CD4-positive, alpha-beta T cell treated with Interferon gamma for 1 hour (primary cell): Measurements from ENCODE around the gene PSAPL1.

Experiments used
- DNase-seq: peaks from one replicate; pipeline ENCODE4 v3.0.0-alpha.2; 2020

Gene PSAPL1, protein sequence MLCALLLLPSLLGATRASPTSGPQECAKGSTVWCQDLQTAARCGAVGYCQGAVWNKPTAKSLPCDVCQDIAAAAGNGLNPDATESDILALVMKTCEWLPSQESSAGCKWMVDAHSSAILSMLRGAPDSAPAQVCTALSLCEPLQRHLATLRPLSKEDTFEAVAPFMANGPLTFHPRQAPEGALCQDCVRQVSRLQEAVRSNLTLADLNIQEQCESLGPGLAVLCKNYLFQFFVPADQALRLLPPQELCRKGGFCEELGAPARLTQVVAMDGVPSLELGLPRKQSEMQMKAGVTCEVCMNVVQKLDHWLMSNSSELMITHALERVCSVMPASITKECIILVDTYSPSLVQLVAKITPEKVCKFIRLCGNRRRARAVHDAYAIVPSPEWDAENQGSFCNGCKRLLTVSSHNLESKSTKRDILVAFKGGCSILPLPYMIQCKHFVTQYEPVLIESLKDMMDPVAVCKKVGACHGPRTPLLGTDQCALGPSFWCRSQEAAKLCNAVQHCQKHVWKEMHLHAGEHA

DNA sequence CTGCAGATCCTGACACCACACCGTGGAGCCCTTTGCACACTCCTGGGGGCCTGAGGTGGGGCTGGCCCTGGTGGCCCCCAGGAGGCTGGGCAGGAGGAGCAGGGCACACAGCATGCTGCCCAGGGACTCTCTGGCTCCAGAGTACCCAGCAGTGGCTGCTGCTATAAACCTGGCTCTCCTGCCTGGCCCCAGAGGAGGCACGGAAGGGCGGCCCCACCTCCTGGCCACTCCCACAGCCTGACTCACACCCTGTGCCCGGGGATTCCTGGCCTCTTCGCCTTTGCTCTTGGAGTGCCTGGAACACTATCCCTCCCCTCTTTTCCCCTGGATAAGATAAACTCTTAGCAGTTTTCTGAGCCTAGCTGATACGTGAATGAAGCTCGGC lies at the start of gene PSAPL1:
Gene PSAPL1 (minus strand): TSS at position 165 of the 385 bp plus-strand sequence. CDS start 51 bp downstream, at position 114.
- no peak for DNase-seq

DNA sequence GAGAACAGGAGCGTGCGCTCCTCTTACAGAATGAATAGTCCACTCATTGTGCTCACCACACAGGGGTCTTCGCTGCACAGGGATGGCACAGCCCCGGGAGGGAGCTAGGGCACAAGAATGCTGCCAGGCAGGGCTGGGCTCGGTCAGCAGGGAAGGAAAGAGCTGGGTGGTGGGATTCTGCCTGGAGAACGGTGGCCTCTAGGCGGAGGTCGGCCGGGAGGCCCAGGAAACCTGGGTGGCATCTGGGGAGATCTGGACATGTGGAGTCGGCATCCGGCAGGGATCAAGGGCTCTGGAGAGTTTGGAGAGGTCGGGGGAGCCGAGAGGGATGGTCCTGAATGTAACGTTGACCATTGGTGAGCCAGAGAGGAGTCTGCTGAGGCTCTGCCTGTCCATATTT lies 46.5 kb upstream of the PSAPL1 start:
- DNase-seq: no peak

DNA sequence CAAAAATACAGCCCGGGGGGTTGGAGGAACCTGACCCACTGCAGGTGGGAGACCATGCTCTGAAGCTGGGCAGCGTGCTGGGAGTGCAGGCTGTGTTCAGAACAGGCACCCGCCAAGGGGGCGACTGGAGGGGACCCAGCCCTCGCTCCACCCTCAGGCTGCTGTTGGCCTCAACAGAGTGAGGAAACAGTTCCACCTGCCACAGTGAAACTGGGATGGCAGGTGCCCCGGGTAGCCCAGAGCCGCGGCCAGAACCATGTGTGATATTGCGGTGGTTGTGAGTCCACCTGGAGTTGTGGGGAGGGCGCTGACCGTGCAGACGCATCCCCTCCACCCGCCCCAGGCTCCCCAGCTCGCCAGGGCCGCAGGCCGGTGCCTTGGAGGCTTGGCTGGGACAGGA lies 45.7 kb upstream of the PSAPL1 start:
- DNase-seq: no peak

DNA sequence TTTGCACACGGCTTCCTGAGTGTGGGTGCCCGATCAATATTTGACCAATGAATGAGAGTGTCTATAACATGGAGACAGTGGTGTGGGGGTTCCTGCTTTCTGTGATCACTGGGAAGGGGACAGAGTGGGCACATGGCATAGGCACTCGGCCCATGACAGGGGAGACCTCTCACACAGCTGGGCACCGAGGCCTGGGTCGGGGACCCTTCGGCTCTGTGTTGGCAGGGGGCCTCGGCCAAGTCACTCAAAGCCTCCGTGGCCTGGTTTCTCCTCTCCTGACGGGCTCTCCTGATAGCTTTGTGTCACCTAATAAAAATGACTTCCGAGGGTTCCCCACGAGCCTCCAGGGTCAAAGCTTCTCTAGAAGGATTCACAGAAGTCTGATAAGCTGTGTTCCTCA lies 43.9 kb upstream of the PSAPL1 start:
- no peak for DNase-seq

DNA sequence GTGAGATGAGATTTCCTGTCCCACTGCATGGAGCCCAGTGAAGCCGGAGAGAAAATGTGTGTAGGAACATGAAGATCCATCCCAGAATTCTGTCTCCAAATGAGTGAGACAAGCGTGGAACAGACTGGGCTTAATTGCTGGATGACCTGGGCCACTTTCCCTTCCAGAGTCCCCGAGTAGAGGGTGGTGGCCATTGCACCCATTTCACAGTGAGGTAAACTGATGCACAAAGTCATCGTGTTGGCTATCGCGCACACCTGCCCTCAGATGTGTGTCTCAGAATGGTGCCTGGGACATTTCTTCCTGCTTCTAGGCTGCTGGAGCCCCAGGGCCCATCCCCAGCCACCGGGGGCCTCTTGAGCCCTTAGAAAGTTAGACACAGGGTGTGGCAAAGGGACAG lies 43.0 kb upstream of the PSAPL1 start:
- no peak for DNase-seq

DNA sequence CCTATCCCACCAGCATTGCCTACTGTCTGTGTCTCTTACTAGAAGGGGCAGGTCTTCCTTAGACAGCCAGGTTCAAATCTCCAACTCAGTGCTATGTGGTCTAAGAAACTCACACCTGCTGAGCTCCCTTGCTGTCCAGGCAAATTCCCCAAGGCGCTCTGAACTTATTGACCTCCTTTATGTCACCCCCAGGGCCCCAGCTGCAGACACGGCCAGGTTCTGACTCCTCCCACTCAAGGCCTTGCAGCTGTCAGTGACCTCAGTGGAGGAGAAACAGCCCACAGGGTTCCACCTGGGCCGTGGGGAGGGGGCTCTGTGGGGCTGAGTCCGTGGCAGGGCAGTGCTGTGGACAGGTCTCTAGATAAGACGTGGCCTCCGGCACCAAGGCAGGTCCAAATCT lies 42.1 kb upstream of the PSAPL1 start:
- DNase-seq: no peak

DNA sequence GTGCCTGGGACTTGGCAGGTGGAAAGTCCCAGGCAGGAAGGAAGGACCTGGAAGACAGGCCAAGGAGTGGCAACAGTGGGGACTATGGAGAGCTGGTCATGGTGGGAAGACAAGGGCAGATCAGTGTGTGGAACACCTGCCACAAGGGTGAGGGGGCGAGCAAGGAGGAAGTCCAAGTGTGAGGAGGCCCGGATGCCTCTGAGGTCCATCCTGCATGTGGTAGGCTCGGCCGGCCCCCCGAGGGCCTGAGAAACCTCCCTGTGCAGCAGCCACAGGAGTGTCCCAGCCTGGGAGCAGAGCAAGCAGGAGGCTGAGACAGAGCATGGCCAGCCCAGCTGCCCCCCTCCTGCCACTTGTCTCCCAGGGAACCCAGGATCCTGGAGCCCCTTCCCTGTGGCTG lies 40.5 kb upstream of the PSAPL1 start:
- no peak for DNase-seq

DNA sequence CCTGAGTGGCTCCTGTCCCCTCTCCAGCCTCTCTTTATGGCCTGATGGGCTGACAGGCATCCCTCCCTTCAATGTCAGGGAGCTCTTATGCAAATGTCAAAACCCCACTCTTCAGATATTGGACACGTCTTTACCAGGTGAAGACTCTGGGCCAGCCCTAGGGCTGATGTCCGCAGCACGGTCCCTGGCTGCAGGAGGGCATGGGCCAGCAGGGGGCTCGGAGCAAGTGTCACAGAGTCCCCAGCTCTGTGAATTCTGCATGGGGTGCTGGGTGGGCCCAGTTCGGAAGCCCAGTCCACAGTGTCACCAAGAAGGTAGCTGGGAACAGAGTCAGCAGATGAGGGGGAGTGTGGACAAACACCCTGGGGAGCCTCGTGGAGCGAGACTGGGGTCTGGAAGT lies 39.6 kb upstream of the PSAPL1 start:
- DNase-seq: no peak

DNA sequence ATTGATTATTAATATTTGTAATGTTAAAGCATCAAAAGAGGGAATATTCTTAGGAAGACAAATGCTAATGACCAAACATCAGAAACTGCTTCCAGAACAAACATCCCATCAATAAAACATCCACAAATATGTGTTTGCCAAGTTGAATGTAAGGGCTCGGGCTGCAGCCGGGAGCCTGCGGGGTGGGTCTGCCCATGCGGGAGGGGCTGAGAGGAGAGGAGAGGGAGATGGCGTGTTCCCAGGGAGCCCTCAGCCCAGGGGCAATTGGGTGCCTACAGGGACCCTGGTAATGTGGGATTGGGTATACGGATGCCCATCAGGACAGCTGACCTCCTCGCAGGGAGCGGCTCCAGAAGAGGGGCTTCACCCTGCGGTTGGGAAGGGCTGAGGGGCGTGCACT lies 38.4 kb upstream of the PSAPL1 start:
- DNase-seq: no peak

DNA sequence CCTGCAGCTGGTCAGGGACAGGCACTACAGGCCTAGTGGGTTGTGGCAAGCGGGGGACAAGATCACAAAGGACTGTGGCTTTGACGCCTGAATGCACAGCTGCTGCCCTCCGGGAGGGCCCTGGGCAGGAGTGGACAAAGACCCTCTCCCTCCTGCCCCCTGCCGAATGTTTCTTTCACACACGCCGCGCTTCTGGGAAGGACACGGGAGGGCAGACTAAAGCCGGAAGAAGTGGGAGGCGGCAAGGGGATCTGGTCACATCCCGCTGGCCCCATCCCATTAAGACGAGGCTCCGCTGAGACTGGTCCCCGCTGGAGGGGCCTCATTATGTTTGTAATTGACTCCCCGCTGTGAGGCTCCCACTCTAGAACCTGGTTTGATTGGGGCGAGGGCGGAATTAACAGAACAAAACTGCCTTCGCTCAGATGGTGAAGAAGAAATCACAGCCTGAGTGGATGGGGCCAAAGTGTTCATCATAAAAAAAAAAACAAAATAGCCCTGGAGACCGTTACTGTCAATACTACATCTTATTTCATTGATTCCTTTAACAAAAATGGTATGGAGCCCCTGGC lies 37.8 kb upstream of the PSAPL1 start:
- no peak for DNase-seq

DNA sequence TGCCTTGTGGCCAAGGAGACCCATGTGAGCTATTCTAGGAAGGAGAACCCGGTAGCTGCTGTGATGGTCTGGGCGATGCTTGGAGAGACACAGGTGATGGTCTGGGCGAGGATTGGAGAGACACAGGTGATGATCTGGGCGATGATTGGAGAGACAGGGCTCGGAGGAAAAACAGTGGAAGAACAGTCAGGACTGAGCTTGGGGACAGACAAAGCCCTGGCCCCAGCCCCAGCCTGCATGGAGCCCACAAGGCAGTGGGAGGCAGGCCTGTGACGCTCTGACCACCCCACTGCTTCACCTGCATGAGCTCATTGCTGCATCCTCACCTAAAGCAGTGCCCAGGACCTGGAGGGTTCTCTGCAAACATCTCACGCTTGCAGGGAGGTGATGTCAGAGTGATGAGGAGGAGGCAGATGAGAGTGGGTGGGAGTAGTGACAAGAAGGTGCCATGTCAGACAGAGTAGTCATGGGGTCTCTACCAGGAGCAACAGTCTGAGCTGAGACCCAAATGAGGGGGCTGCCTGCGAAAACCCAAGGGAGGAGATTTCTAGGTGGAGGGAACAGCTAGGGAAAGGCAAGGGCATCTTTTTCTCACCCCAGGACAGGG lies 35.9 kb upstream of the PSAPL1 start:
- no peak for DNase-seq

DNA sequence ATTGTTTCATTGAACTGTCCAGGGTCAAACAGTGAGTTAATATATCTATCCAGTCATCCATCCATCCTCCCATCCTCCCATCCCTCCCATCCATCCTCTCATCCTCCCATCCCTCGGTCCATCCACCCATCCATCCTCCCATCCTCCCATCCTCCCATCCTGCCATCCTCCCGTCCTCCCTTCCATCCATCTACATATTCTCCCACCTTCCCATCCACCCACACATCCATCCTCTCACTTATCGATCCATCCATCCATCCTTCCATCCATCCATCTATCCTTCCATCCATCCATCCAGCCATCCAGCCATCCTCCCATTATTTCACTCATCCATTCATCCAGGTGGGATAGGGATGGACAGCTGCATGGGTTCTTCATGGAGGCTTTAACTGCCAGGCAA lies 35.4 kb upstream of the PSAPL1 start:
- DNase-seq: no peak

DNA sequence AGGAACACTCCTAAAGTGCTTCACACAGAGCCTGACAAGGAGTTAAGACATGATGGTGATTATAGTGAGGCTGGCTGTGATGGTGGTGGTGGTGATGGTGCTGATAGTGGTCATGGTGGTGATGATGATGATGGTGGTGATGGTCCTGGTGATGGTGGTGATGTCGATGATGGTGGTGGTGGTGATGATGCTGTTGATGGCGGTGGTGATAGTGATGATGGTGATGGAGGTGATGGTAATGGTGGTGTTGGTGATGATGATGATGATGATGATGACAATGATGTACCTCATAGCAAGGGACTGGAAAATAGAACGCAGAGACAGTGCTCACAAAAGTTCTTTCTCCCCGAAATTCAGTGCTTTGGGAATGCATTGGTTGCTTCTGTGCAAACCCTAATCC lies 34.3 kb upstream of the PSAPL1 start:
- no peak for DNase-seq

DNA sequence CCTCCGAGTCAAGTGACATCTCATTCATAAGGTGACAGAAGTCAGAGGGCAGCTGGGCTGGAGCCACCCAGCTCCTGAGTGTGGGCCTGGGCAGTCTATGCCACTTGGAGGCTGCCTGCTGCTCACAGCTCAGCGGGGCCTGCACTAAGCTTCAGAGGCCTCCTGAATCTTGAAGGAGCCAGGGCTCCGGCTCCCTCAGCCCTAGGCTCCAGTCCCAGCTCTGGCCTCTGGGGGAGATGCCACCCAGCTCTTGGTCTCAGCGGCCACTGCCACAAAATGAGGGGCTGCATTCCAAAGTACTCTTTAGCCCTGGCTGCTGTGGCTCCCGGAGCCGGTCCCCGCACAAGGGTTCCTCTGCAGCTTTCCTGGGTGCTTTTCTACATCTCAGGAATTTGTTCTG lies 32.7 kb upstream of the PSAPL1 start:
- no peak for DNase-seq

DNA sequence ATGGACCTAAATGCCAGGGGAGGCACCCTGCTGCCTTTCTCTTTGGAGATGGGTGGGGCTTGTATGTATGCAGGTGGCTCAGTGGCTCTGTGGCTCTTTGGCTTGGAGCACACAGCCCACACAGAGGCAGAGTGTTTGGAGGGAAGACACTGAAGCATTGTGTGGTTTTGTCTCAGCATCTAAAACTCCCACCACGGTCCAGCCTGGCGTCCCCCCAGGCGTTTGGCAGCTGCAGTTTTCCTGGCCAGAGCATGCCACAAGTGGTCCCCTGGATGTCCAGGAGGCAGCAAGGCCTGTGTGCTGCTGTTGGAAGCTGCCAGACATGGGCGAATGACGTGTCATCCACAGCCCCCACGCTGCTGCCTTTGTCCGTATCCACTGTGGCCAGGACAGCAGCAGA lies 32.2 kb upstream of the PSAPL1 start:
- DNase-seq: no peak

DNA sequence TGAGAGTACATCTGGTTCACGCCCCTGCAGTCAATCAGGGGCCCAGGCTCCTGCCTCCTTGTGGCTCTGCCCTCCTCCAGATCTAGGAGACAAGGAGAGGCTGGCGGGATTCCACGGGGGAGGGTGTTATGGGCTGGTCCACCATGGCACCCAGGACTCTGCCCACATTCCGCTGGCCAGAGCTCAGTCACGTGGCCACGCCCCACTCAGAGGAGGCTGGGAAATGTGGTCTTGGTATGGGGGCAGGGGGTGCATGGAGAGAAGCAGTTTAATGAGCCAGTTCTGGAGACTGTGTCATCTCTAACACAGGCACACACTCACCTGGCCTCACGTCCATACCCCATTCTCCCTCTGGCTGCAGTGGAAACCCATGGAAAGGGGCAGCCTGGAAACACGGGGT lies 31.5 kb upstream of the PSAPL1 start:
- DNase-seq: no peak

DNA sequence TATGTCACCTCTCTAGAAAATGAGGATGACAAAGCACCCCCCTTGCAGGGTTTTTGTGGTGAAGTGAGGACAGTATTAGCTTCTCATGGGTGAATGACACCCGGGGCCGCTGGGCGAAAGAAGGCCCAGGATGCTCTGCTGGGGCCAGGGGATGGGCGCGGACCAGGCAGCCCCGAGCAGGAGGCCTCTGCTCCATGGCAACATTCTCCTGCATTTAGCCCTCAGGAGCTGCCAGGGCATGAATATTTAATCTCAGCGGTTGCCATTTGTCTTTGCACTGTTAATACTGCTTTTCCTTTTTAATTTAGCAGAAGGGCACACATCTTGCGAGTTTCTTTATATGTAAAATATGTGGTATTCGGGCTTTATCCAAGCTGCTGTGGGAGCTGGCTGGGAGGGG lies 30.3 kb upstream of the PSAPL1 start:
- no peak for DNase-seq

DNA sequence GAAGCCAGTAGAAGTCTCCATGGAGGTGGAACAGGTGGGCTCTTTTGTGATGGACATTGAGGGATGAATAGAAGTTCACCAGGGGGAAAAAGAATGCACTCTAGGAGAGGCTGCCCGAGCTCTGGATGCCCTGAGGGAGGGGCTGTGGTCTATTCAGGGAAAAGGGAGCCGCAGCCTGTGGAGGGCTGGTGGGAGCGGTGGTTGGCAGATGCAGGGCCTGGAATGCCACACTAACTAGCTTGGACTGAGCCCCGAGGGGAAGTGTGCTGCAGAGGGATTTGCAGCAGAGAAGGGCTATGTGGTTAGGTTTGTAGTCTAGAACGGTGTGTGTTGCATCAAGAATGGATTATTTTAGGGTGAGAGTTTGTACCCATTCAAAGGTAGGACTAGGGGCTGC lies 29.5 kb upstream of the PSAPL1 start:
- DNase-seq: no peak

DNA sequence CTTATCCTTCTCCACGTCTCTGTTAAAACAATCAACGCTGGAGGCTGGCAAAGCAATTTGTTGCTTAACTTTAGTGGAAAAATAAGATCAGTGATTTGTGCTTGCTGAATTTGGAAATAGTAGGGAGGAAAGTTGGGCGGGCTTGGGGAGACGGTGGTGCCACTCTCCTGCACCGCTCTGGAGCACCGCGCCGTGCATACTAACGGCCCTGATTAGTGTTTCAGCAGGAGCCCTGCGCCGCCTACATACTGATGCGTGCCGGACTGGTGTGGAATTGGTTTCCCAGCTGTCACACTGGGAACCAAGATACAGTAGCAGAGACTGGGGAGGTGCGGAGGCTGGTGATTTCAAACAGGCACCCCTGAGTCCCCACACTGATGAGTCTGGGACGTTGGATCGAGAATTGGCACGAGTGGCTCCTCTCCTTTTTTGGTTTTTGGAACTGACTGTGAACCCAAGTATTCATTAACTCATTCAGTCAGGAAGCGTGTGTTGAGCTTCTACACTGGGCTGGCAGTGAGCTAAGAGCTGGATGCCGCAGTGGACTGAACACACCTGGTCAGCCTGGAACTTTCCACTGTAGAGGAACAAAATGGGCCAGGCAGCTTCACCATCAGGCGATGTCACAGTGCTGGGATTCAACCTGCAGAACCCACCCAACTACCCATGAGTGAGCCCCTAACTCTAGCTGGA lies 29.0 kb upstream of the PSAPL1 start:
- no peak for DNase-seq

DNA sequence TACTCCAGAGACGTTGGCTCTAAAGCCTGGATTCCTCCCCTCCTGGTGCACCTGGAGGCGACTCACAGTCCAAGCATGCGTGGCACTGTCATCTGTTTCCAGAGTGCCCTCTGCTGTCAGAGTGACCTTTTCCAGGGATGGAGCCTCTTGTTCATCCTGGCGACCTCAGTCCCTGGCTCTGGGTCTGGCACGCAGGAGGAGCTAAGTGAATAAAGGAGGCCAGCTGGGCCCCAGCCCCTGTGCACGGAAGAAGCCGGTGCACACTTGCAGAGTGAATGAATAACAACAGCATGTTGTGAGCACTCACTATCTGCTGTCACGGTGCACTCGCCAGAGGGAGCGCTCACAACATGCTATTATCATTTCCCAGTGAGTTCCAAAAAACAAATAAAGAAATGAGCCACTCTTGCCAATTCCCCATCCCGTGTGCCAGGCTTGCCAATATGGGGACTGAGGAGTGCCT lies 27.8 kb upstream of the PSAPL1 start:
- DNase-seq: no peak

DNA sequence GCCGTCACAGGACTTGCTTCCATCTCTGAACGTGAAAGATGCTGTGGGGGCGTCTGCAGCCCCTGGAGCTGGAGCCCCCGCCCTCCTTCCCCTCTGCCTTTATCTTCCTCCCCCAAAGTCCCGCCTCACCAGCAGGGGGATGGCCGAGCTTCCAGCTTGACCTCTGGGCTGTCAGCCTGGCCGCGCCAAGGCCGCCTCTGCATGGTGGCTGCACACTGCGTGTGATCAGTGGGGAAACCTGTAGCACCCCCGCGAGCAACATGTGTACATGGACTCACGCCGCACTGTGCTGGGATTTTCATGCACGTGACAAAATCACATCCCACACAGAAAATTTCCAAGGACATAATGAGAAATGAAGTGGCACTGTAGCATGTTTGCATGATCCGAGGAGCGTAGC lies 26.5 kb upstream of the PSAPL1 start:
- DNase-seq: no peak

DNA sequence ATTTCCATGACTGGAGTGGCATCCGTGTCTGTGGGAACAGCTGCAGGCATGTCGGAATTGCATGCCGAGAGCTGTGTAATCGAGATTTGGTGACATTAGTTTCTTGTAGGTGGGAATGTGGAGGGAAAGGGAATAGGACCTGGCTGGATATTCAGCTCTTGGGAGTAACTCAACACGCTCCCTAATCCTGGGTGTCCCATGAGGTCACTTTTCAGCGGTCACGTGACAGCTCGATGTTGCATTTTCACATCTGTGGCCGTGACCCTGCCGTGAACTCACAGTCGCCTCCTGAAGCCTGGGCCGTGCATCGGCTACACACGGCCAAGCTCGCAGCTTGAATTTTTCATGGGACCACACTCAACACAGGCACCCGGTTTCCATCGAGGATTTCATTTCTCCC lies 25.8 kb upstream of the PSAPL1 start:
- DNase-seq: no peak

DNA sequence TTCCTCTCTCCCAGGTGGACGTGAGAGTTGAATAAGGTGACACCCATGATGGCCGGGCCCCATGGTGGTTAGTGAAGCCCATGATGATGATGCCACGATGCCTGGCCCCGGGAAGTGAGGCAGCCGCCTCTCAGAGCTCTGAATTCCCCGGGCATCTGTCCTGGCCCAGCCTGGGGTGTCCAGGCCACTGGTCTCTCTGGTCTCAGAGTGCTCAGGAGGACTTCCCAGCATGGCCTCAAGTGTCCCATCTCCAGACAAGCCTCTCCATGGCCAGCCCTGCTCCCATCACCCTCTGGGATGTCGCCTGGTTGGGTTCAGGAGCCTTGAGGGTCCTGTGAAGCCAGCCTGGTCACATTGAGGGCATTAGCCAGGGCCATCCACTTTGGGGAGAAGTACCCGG lies 24.7 kb upstream of the PSAPL1 start:
- DNase-seq: no peak

DNA sequence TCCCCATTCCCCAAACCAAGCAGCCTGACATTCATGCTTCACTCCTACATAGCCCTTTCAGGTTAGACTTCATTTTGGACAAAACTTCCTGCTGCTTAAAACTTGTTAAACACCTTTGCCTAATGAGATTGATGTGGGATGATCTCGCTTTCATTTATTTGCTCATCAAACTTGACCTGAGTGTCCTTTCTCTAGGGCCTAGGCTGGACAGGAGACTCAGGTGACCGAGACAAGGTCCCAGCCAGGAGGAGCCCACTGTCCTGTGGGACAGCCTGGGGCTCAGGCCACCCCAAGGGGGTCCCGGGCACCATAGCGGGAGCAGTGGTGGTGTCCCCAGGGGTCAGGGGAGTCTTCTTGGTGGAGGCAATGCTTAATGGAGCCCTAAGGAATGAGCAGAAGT lies 23.7 kb upstream of the PSAPL1 start:
- no peak for DNase-seq
